ENCODE data around the gene JAK3. TPM values are rescaled to one million over a fixed set of nuclear protein-coding genes. Genes with fewer than 3 reads are reported as not detected.

The JAK3 gene
- total RNA-seq, 2 experiments from 2014 or later = 174 to 180 TPM

- ChIA-PET POLR2A (no interaction called here), CTCF (interaction anchor here (0.7 to 0.9 kb wide), 2 partner anchors 14 to 71 kb away, joined by 3 read pairs; partner anchors contain the start of gene RPL18A)
- no peaks in the 10 kb centered on the region for H3K36me3 Mint-ChIP-seq (ENCODE audit: low read depth)
- H3K27ac Mint-ChIP-seq = peak overlapping the region; percentile 25
- no peaks in the 10 kb centered on the region for H3K9me3 Mint-ChIP-seq (ENCODE audit: low read depth)
- ATAC-seq (peak; percentile 83), DNase-seq (peak; percentile 89)
- no peaks in the 10 kb centered on the region for H3K27me3 Mint-ChIP-seq
- peak overlapping the region; percentile 78 for H3K4me3 Mint-ChIP-seq
- intact Hi-C loops (cut with DNase I, micrococcal nuclease) = loop anchor here (1.0 to 5.0 kb wide), 6 partner anchors 15 to 123 kb away; partner anchors contain the start of gene RPL18A (in 1 of the 2)
- peaks cover 17% of the 10 kb centered on the region for H3K4me1 Mint-ChIP-seq
Observed at GRCh38 chr19:17873786-17874757, 26.3 kb upstream of the JAK3 start.

- H3K27ac Mint-ChIP-seq = peak overlapping the region; percentile 58
- CTCF ChIA-PET = interaction anchor here (0.7 to 3.1 kb wide), 6 partner anchors 9 to 279 kb away, joined by 3 to 24 read pairs (median 6); partner anchors contain the start of genes CCDC124 and RPL18A
- no peaks in the 10 kb centered on the region for H3K27me3 Mint-ChIP-seq
Observed at GRCh38 chr19:17872251-17873001, 24.6 kb upstream of the JAK3 start.

GRCh38 chr19:17871878-17872250, 24.1 kb upstream of the JAK3 start, which contains the start of gene SLC5A5:
Gene SLC5A5 (plus strand): TSS chr19:17871945. CDS start chr19:17872320, 375 bp downstream.
- Mint-ChIP-seq H3K9me3 (ENCODE audit: low read depth) (no peaks in the 10 kb centered on the region), H3K27ac (peak within 1 kb of the TSS; percentile 58), H3K4me1 (peaks cover 17% of the 10 kb centered on the region), H3K27me3 (no peaks in the 10 kb centered on the region), H3K36me3 (ENCODE audit: low read depth) (no peaks in the 10 kb centered on the region), H3K4me3 (peak within 1 kb of the TSS; percentile 78)
- peak; percentile 5 for ATAC-seq
- DNase-seq = peak; percentile 54
- CTCF ChIA-PET = interaction anchor here (0.5 to 3.1 kb wide), 7 partner anchors 8 to 280 kb away, joined by 3 to 24 read pairs (median 5); partner anchors contain the start of genes CCDC124 and RPL18A
- POLR2A ChIA-PET = interaction anchor here (0.7 to 2.0 kb wide), 5 partner anchors 9 to 61 kb away, joined by 3 to 14 read pairs (median 7); partner anchors contain the start of genes CCDC124 and RPL18A
- intact Hi-C loops (cut with DNase I, micrococcal nuclease) = loop anchor here (2.0 to 5.0 kb wide), 3 partner anchors 61 to 125 kb away; partner anchors contain the start of gene CCDC124 (in 1 of the 2)

More at GRCh38 chr19:17872251-17873001, 24.6 kb upstream of the JAK3 start:
- intact Hi-C loops (cut with DNase I, micrococcal nuclease) = loop anchor here (5.0 kb wide), 2 partner anchors 75 to 125 kb away; no protein-coding TSS in a partner anchor
- DNase-seq = peak; percentile 81
- peak; percentile 60 for ATAC-seq
- Mint-ChIP-seq H3K4me3 (peak overlapping the region; percentile 78), H3K9me3 (ENCODE audit: low read depth) (no peaks in the 10 kb centered on the region), H3K36me3 (ENCODE audit: low read depth) (no peaks in the 10 kb centered on the region), H3K4me1 (peaks cover 17% of the 10 kb centered on the region)
- POLR2A ChIA-PET = interaction anchor here (0.7 to 2.0 kb wide), 5 partner anchors 9 to 60 kb away, joined by 3 to 14 read pairs (median 7); partner anchors contain the start of genes CCDC124 and RPL18A

GRCh38 chr19:17871032-17871877, 23.5 kb upstream of the JAK3 start:
- DNase-seq = no peak
- Mint-ChIP-seq H3K36me3 (ENCODE audit: low read depth) (no peaks in the 10 kb centered on the region), H3K4me1 (peaks cover 17% of the 10 kb centered on the region), H3K4me3 (peak overlapping the region; percentile 78), H3K27me3 (no peaks in the 10 kb centered on the region), H3K27ac (no peak overlapping the region), H3K9me3 (ENCODE audit: low read depth) (no peaks in the 10 kb centered on the region)
- intact Hi-C loops (cut with DNase I, micrococcal nuclease) = loop anchor here (2.0 to 5.0 kb wide), 3 partner anchors 62 to 126 kb away; partner anchors contain the start of gene CCDC124 (in 1 of the 2)
- ChIA-PET CTCF (interaction anchor here (0.5 to 3.1 kb wide), 10 partner anchors 8 to 281 kb away, joined by 3 to 24 read pairs (median 4); partner anchors contain the start of genes CCDC124 and RPL18A), POLR2A (interaction anchor here (0.5 to 2.0 kb wide), 6 partner anchors 8 to 61 kb away, joined by 3 to 14 read pairs (median 6); partner anchors contain the start of genes CCDC124 and RPL18A)
- ATAC-seq = no peak

- ATAC-seq (no peak), DNase-seq (no peak)
- intact Hi-C loops (cut with DNase I, micrococcal nuclease) = no loop called here
- Mint-ChIP-seq H3K4me1 (peaks cover 21% of the 10 kb centered on the region), H3K9me3 (ENCODE audit: low read depth) (no peaks in the 10 kb centered on the region), H3K27me3 (no peaks in the 10 kb centered on the region), H3K36me3 (ENCODE audit: low read depth) (peaks cover 11% of the 10 kb centered on the region), H3K27ac (no peak overlapping the region), H3K4me3 (no peak overlapping the region)
- ChIA-PET POLR2A (no interaction called here), CTCF (interaction anchor here (0.9 kb wide), 1 partner anchor 64 kb away, joined by 6 read pairs; the partner anchor contains the start of gene CCDC124)
Observed at GRCh38 chr19:17869114-17869608, 21.4 kb upstream of the JAK3 start.

- Mint-ChIP-seq H3K4me1 (peaks cover 18% of the 10 kb centered on the region), H3K9me3 (ENCODE audit: low read depth) (no peaks in the 10 kb centered on the region), H3K27ac (no peak overlapping the region), H3K4me3 (no peak overlapping the region), H3K36me3 (ENCODE audit: low read depth) (peaks cover 15% of the 10 kb centered on the region), H3K27me3 (no peaks in the 10 kb centered on the region)
- CTCF ChIA-PET = interaction anchor here (0.7 kb wide), 1 partner anchor 128 kb away, joined by 3 read pairs; no protein-coding TSS in a partner anchor
- ATAC-seq (no peak), DNase-seq (no peak)
- POLR2A ChIA-PET = no interaction called here
- intact Hi-C loops (cut with DNase I, micrococcal nuclease) = no loop called here
Observed at GRCh38 chr19:17868669-17869068, 20.9 kb upstream of the JAK3 start.

- no peaks in the 10 kb centered on the region for H3K27me3 Mint-ChIP-seq
- DNase-seq (no peak), ATAC-seq (no peak)
- intact Hi-C loops (cut with DNase I, micrococcal nuclease) = no loop called here
- H3K9me3 Mint-ChIP-seq (ENCODE audit: low read depth) = no peaks in the 10 kb centered on the region
- no peak overlapping the region for H3K27ac Mint-ChIP-seq
- no peak overlapping the region for H3K4me3 Mint-ChIP-seq
- peaks cover 31% of the 10 kb centered on the region for H3K36me3 Mint-ChIP-seq (ENCODE audit: low read depth)
- ChIA-PET POLR2A (no interaction called here), CTCF (interaction anchor here (0.6 to 3.1 kb wide), 2 partner anchors 66 to 127 kb away, joined by 3 to 13 read pairs; partner anchors contain the start of gene CCDC124)
- peaks cover 17% of the 10 kb centered on the region for H3K4me1 Mint-ChIP-seq
Observed at GRCh38 chr19:17866964-17867486, 19.2 kb upstream of the JAK3 start.

GRCh38 chr19:17866312-17866963, 18.7 kb upstream of the JAK3 start:
- CTCF ChIA-PET = interaction anchor here (1.9 to 3.1 kb wide), 2 partner anchors 66 to 131 kb away, joined by 5 to 13 read pairs; partner anchors contain the start of gene CCDC124
- ATAC-seq (no peak), DNase-seq (no peak)
- no peaks in the 10 kb centered on the region for H3K27me3 Mint-ChIP-seq
- peaks cover 20% of the 10 kb centered on the region for H3K4me1 Mint-ChIP-seq
- POLR2A ChIA-PET = interaction anchor here (1.5 to 2.5 kb wide), 2 partner anchors 19 to 66 kb away, joined by 7 to 8 read pairs; partner anchors contain the start of genes CCDC124 and JAK3
- no peak overlapping the region for H3K4me3 Mint-ChIP-seq
- intact Hi-C loops (cut with DNase I, micrococcal nuclease) = no loop called here
- no peaks in the 10 kb centered on the region for H3K9me3 Mint-ChIP-seq (ENCODE audit: low read depth)
- peaks cover 37% of the 10 kb centered on the region for H3K36me3 Mint-ChIP-seq (ENCODE audit: low read depth)
- no peak overlapping the region for H3K27ac Mint-ChIP-seq

Measured in activated CD4-positive, alpha-beta T cell treated with anti-CD3 and anti-CD28 coated beads for 36 hours (primary cell).